Measurements from ENCODE around the gene HINT3. TPM values are rescaled to one million over a fixed set of nuclear protein-coding genes. Genes with fewer than 3 reads are reported as not detected.
"Not testable (repeated sequence)": the region's sequence is repeated elsewhere in the genome, so short reads cannot be mapped to it uniquely, and the experiment has no call there.

The HINT3 gene
- total RNA-seq = 13.7 and 16.5 TPM in 2 replicates

- peak; percentile 93 for DNase-seq (ENCODE audit: low read depth, low spot score)
Measured at GRCh38 chr6:125956506-125957390, at the start of gene HINT3. Gene HINT3, plus strand, starts transcription at chr6:125956770. Its CDS starts 208 bp downstream, at chr6:125956978.

GRCh38 chr6:125910527-125910926 is 46.0 kb upstream of the HINT3 start:
- DNase-seq (ENCODE audit: low read depth, low spot score) = peak; percentile 29

GRCh38 chr6:125911051-125911451 is 45.5 kb upstream of the HINT3 start:
- not testable (repeated sequence) for DNase-seq (ENCODE audit: low read depth, low spot score)

GRCh38 chr6:125912430-125912829 is 44.1 kb upstream of the HINT3 start:
- not testable (repeated sequence) for DNase-seq (ENCODE audit: low read depth, low spot score)

GRCh38 chr6:125913145-125913544 is 43.4 kb upstream of the HINT3 start:
- no peak for DNase-seq (ENCODE audit: low read depth, low spot score)

- peak; percentile 50 for DNase-seq (ENCODE audit: low read depth, low spot score)
Measured at GRCh38 chr6:125913864-125914351, 42.7 kb upstream of the HINT3 start.

GRCh38 chr6:125918230-125918629 is 38.3 kb upstream of the HINT3 start:
- no peak for DNase-seq (ENCODE audit: low read depth, low spot score)

GRCh38 chr6:125918681-125919566 is 37.6 kb upstream of the HINT3 start:
- DNase-seq (ENCODE audit: low read depth, low spot score) = peak; percentile 64

GRCh38 chr6:125919618-125920017 is 37.0 kb upstream of the HINT3 start:
- no peak for DNase-seq (ENCODE audit: low read depth, low spot score)

- no peak for DNase-seq (ENCODE audit: low read depth, low spot score)
Measured at GRCh38 chr6:125922322-125922860, 34.2 kb upstream of the HINT3 start.

GRCh38 chr6:125923366-125923877 is 33.1 kb upstream of the HINT3 start:
- no peak for DNase-seq (ENCODE audit: low read depth, low spot score)

GRCh38 chr6:125924169-125924568 is 32.4 kb upstream of the HINT3 start:
- no peak for DNase-seq (ENCODE audit: low read depth, low spot score)

- no peak for DNase-seq (ENCODE audit: low read depth, low spot score)
Measured at GRCh38 chr6:125924697-125925358, 31.7 kb upstream of the HINT3 start.

GRCh38 chr6:125926711-125927110 is 29.9 kb upstream of the HINT3 start:
- no peak for DNase-seq (ENCODE audit: low read depth, low spot score)

- no peak for DNase-seq (ENCODE audit: low read depth, low spot score)
Measured at GRCh38 chr6:125927761-125928160, 28.8 kb upstream of the HINT3 start.

GRCh38 chr6:125930765-125931418 is 25.7 kb upstream of the HINT3 start:
- DNase-seq (ENCODE audit: low read depth, low spot score) = no peak

GRCh38 chr6:125931733-125932450 is 24.7 kb upstream of the HINT3 start:
- DNase-seq (ENCODE audit: low read depth, low spot score) = no peak

GRCh38 chr6:125932451-125932795 is 24.1 kb upstream of the HINT3 start:
- no peak for DNase-seq (ENCODE audit: low read depth, low spot score)

- DNase-seq (ENCODE audit: low read depth, low spot score) = not testable (repeated sequence)
Measured at GRCh38 chr6:125935520-125935919, 21.1 kb upstream of the HINT3 start.

GRCh38 chr6:125939026-125939425 is 17.5 kb upstream of the HINT3 start:
- DNase-seq (ENCODE audit: low read depth, low spot score) = no peak
